ENCODE results near the gene SSTR1.
"Not testable (repeated sequence)": the region's sequence is repeated elsewhere in the genome, so short reads cannot be mapped to it uniquely, and the experiment has no call there.

The SSTR1 gene, protein sequence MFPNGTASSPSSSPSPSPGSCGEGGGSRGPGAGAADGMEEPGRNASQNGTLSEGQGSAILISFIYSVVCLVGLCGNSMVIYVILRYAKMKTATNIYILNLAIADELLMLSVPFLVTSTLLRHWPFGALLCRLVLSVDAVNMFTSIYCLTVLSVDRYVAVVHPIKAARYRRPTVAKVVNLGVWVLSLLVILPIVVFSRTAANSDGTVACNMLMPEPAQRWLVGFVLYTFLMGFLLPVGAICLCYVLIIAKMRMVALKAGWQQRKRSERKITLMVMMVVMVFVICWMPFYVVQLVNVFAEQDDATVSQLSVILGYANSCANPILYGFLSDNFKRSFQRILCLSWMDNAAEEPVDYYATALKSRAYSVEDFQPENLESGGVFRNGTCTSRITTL

DNA sequence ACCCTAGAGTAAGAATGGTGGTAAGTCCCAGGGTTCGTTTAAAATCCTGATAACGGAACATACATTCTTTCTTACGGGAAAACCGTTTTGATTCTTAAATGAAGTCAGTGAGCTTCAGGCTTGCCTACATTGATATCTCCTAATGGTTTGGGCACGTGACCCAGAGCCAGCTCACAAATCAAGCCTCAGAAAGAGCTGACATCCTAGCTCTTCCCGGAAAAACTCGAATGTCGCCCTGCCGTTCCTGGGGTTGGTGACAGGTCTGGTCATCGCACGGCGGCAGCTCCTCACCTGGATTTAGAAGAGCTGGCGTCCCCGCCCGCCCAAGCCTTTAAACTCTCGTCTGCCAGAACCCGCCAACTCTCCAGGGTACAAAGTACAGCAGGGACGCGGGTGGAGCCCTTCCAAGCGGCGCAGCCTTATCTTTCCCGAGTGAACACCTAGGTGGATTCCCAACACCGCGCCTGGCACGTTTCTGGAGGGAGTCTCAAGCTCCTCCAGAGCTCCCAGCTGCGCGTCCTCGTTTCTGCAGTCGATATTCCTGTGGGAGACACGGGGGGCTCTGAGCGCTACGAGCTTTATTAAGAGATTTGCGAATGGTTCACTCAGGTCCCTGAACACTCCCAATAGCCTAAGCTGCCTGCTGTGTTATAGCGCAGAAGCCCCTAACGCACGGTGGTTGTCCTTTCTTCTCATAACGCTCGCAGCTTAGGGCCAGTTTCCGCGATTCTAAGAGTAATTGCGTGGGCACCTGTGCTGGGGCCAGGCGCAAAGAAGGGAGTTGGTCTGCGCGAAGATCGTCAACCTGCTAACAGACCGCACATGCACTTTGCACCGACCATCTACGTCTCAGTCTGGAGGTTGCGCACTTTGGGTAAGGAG lies at the start of gene SSTR1:
Gene SSTR1 (plus strand): TSS at position 169 of the 882 bp plus-strand sequence. CDS start 1,486 bp downstream, outside the sequence.
- no peak for DNase-seq (ENCODE audit: low spot score)

DNA sequence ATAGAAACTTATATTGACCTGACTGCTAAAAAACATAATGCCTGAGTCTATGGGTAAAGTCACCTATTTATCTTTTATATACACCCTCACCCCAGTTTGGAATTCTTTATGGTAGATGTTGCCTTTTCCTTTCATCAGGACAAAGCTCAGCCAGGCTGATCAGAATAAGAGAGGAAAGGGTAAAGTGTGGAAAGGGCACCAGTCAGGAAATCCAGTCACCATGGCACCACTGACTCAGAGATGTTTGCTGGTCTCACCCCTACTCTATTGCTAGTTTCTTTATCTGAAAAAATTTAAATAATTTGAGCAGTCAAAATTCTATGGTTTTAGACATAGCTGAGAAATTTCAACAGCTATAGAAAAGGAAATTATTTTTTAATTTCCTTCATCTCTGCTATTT lies 49.2 kb upstream of the SSTR1 start:
- DNase-seq (ENCODE audit: low spot score) = no peak

DNA sequence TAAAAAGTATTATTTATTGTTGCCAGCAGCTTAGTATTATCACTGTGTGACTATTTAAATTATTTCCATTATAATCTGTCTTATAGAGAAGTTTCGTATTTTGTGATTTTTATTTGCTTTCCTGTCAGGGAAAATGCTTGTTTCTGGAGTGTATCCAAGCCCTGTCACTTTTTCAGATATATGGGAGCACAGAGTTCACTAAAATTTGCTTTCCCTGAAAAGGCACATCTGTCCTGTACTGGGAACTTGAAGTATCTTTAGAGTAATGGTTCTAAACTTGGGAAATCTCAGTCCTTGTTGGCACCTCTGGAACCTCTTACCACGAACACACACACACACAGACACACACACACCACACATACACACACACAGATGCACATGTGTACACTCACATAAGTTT lies 39.3 kb upstream of the SSTR1 start:
- DNase-seq (ENCODE audit: low spot score) = no peak

DNA sequence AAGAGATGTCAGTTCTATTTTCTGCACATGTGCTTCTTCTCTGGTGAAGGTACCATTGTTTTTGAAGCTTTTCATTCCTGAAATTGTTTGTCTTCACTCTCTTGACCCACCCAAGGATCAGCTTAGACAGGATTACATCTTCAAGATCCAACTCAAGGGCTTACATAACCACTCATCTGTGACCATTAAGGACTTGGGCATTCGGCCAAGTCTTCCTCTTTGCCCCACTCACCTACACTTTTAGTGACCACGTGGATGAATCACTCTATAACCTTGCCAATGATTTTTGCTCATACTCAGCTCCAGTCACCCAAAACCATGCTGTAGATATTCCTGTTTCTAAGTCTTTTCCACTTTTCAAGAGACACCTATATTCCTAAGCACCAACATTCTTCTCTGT lies 36.5 kb upstream of the SSTR1 start:
- no peak for DNase-seq (ENCODE audit: low spot score)

DNA sequence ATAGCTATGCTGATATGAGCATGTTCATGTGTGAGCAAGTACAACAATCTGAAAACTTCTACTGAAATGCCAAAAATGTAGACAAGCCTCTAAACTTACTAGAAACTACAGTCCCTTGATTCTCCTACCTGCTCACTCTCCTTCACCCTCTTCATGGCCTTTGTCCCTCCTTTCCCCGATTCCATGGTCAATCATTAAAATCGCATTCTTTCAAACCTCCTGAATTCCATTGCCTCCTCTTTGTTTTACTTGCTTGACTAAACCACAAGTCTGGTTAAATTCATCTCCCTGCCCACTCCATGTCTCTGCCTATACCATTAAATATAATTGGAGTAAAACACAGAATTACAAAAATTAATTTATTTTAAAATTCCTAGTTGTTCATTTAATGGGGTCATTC lies 33.0 kb upstream of the SSTR1 start:
- no peak for DNase-seq (ENCODE audit: low spot score)

DNA sequence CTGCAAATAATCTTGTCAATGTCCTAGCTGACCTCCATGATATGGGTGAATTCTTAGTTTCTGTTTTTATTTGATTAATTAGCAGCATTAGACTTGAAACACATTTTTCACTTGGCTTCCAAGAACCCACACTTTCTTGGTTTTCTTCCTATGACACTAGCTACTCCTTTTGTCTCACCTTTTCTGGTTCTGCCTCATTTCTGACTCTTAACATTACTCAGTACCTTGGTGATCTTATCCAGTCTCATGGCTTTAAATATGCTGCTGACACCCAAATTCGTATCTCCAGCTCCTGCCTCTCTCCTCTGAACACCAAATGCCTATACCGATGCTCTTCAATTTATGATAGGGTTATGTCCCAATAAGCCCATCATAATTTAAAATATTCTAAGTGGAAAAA lies 32.0 kb upstream of the SSTR1 start:
- DNase-seq (ENCODE audit: low spot score) = no peak

DNA sequence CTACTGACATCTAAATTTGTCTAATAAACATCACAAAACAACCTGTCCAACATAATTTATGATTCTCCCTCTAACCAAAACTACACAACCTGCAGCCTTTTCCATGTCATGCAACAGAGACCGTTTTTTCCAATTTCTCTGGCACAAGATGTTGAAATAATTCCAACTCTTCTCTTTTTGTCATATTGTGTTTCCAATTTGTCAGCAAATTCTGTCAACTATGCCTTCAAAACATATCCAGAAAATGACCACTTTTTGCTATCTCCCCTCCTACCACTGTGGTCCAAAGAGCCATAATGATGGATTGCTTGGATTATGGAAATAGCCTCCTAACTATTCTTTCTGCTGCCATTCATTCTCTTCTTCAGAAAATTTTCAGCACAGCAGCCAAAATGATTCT lies 31.3 kb upstream of the SSTR1 start:
- no peak for DNase-seq (ENCODE audit: low spot score)

DNA sequence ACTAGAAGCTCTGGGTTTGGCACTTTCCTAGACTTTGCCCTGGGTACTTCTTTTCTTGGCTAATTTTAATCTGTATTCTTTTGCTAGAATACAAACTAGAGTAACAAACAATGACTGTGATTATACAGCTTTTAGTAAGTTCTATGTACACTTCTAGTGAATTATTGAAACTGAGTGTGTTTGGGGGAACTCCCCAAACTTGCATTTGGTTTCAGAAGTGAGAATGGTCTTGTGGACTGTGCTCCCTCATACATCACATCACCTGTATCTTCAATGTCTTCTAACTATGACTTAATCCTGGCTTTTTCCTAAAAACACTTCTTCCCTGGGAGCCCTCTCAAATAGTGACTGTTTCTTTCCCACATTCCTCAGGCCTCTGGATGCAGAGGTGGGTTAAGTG lies 23.6 kb upstream of the SSTR1 start:
- no peak for DNase-seq (ENCODE audit: low spot score)

DNA sequence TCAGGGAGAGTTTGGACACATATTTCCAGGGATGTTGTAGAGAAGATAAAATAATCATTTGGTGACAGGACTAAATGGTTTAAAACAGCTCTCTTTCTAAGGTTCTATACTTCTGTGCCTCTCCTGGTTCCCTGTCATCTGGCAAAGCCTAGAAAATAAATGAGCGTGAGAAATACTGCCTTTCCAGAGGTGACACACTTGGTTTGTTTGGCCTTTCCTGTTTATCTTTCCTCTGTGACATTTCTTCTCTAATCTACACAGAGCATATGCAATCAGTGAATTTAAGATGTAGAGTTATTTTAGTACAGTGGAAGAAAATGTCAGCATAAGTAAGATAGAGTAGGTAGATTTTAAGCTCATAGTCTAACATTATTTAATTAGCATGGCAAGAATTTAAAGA lies 22.0 kb upstream of the SSTR1 start:
- DNase-seq (ENCODE audit: low spot score) = no peak

DNA sequence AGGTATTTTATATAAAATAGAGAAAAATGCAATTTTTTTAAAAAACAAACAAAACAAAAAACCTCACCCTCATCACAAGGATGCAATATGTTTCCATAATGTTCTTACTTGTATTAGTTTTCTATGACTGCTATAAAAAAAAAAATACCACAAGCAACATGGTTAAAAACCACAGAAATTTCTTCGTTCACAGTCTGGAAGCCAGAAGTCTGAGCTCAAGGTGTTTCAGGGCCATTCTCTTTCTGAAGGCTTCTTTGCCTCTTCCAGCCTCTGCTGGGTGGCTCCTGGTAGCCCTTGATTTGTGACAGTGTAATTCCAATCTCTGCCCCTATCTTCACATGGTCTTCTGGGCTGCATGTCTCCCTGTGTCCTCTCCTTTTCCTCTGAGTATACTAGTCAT lies 21.5 kb upstream of the SSTR1 start:
- DNase-seq (ENCODE audit: low spot score) = no peak

DNA sequence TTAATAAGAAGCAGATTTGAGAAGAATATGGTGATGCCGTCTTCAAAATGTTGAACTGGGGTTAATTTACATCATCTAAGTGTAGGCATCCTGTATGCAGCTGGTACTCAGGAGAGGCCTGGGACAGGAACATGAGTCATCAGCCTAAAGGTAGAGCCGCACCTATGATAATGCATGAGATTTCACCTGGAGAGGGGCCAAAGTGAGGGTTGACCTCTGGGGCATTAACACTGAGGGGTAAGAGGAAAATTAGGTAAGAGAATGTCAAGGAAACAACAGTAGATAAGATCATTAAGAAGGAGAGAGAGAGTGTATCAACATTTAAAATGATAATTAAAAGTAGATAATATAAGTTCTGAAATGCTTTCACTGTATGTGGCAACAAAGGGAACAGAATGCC lies 20.2 kb upstream of the SSTR1 start:
- no peak for DNase-seq (ENCODE audit: low spot score)

DNA sequence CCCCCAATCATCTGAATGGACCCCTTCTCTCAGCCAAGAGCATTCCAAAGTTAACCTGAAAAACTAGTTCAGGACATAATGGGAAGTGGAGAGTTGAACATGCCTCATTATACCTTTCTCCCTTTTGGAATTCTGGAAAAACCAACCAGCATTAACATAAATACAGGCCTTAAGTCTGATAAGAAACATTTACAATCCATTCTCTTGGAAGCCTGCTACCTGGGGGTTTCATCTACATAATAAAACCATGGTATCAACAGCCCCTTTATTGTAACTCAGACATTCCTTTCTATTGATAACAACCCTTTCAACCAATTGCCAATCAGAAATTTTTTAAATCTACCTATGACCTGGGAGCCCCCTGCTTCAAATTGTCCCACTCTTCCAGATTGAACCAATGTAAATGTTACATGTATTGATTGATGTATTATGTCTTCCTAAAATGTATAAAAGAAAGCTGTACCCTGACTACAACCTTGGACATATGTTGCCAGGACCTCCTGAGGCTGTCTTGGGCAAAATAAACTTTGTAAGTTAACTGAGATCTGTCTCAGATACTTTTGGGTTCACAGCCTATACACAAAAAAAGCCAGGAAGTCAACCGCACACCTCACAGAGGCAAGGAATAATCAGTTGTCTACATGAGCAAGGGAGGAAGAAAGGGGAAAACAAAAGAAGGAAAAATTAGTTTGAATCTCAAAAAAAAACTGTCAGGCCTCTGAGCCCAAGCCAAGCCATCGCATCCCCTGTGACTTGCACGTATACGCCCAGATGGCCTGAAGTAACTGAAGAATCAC lies 17.6 kb upstream of the SSTR1 start:
- no peak for DNase-seq (ENCODE audit: low spot score)

DNA sequence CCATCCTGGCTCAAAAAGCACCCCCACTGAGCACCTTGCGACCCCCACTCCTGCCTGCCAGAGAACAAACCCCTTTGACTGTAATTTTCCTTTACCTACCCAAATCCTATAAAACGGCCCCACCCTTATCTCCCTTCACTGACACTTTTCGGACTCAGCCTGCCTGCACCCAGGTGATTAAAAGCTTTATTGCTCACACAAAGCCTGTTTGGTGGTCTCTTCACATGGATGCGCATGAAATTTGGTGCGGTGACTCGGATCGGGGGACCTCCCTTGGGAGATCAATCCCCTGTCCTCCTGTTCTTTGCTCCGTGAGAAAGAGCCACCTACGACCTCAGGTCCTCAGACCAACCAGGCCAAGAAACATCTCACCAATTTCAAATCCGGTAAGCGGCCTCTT lies 16.9 kb upstream of the SSTR1 start:
- not testable (repeated sequence) for DNase-seq (ENCODE audit: low spot score)

DNA sequence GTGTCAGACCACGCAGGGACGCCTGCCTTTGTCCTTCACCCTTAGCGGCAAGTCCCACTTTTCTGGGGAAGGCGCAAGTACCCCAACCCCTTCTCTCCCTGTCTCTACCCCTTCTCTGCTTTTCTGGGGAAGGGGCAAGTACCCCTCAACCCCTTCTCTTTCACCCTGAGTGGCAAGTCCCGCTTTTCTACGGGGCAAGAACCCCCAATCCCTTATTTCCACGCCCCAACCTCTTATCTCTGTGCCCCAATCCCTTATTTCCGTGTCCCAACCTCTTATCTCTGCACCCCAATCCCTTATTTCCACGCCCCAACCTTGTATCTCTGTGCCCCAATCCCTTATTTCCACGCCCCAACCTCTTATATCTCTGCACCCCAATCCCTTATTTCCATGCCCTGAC lies 16.2 kb upstream of the SSTR1 start:
- DNase-seq (ENCODE audit: low spot score) = not testable (repeated sequence)

DNA sequence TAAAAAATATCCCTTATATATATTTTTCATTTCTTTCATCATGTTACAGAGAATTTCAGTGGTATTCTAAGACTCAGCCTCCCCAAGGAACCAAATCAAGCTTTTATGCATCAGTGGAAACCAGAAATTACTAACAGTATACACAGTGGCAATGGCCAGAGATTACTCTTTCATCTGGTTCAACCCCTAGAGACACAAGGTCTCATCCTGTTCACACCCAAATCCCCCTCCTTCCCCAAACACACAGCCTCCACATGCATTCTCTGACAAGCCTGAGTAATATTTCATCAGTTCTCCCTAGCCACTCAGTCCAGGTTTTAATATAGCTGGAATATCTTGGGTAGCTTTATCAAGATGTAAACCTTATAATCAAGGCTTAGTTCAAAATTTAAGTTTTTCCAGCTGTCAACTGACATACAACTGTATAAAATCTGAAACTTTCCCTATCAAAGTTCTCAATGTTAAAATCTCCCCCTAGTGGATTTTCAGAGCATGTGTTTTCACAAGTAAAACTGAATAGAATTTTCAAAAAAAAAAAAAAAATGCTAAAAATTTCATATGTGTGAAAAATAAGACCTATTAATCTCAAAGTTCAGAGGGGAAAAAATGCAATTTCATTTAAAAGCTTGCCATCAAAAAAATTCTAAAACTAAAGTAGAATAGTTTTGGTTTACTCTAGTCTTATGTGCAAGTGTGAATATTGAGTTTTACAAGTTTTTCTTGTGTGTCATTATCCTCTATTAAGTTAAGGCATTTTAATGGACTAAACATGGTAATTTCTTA lies 10.5 kb upstream of the SSTR1 start:
- peak; percentile 7 for DNase-seq (ENCODE audit: low spot score)

DNA sequence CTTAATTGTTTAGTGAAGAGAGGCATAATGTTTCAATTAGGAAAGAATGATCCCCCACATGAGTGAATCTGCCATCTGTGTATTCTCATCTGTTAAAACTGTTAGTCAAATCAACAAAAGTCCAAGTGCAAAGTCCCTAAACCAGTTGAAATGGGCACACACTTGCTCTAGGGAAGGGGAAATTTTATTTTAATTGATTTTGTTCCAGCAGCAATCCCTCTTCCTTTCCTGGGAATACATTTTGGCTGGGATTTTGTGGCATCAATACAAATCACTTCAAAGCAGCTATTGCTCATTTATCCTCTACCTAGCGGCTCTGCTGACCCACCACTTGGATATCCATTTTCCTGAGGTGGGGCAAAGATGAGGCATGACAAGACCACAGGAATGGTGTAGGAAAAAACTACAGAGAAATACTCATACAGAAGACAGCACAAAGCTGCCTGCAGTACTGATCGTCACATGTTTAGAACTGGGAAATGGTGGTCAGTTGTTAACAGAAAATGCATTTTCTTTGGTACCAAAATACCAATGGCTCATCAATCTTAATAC lies 9.8 kb upstream of the SSTR1 start:
- DNase-seq (ENCODE audit: low spot score) = no peak

DNA sequence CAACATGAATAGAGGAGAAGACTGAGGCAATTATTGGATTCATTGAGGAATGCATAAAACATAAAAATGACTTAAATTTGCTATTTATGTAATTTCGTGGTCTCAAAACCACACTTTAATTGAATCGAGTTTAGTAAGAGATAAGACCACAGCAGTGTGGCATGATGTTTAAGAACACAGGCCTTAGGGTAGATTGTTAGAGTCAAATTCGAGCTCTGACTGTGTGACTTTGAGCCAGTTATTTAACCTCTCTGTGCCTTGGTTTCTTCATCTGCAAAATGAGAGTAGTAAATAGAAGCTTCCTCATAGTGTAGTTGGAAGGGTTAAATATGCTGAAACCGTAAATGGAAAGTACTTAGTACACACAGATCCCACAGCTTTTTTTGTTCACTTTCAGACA lies 9.3 kb upstream of the SSTR1 start:
- DNase-seq (ENCODE audit: low spot score) = no peak

DNA sequence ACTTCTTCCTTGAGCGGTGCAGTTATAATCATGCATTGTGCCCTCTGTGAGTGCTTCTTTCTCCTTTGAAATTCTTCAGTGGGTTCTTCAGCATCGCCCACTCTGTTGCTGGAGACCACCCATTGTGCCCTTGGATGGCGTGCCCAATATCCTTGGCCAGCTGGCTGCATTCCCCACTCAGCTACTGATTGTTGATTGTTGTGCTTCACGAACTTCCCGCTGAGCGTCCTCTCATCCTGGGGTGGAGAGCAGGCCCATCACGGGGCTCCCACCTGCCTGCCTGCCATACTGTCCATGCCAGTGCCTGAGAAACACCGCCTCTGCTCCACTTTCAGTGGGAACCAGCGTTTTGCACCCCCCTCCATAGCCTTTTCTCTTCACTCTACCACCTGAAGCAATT lies 8.6 kb upstream of the SSTR1 start:
- DNase-seq (ENCODE audit: low spot score) = no peak

DNA sequence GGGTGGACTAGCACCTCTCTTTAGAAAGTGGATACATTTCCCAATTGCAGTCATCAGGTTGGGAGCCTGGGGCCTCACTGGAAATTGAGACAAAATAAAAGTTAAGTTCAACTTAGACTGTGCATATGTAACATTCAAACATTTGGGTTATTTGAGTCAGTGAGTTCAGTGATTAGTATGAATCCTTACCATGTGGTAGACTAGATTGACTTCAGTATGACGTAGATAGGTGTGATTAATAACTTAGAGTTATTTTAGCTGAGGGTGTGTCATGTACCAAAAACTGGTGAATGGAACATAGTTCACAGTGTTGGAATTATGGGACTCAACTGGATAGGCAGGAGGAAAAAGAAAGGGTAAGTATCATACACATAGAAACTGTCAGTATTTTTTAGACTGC lies 8.0 kb upstream of the SSTR1 start:
- no peak for DNase-seq (ENCODE audit: low spot score)

DNA sequence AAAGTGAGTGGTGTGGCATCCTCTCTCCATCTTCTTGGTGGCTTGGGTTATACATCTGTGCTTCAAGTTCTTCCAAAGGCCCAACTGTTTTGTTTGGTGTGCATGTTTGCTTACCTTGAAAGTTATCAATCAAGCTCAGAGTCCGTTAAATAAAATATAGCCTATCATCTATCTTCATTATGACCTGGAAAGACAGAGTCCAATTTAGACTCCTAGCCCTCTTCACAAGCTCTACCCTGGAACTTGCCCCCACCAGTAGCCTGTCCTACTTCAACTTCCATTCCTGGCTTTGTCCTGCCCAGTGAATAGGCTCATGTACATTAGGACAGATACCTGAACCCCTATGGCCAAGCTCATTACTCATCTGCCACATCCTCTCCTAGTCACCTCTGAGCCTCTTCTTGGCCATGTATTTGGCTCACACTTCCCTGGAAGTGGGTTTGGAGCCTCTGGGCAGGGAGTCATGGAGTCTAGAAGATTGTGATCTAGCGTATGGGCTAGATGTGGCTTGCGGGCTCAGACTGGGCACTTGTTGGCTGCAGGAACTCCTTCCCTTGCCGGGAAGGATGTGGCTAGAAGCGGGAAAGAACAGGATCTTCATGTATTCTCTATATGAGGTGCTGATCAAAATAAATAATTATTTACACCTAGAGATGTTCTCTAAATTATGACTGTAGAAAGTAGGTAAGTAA lies 6.4 kb upstream of the SSTR1 start:
- no peak for DNase-seq (ENCODE audit: low spot score)
